ENCODE measurements around the gene ZMIZ1.
A peak's percentile ranks its signal among the peaks of the same experiment; 100 is the strongest.

The ZMIZ1 gene

DNA sequence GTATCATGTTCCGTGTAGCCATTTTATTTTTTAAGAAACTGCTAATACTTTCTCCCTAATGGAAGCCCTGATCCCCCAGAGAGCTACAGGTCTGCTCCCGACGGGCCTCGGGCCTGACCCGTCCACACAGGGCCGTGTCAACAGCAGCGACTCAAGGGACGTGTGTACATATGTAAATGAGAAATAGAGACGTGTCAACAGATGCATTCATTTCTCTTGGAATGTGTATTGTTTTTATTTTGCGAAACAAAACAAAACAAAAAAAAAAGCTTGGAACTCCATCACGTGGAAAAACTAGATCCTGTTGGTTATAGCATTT, 246.8 kb downstream of the ZMIZ1 start:
- Histone ChIP-seq H2AK5ac (ENCODE audit: low read length, severe bottlenecking) (no peak overlapping the region), H3K9ac (ENCODE audit: low read length) (no peak overlapping the region), H3K23ac (ENCODE audit: low read length in 2 of 2) (no peak overlapping the region), H3K14ac (ENCODE audit: low read length in 2 of 2) (no peak overlapping the region), H3K4me2 (ENCODE audit: low read length, poor library complexity, severe bottlenecking) (no peak overlapping the region), H3K27ac (ENCODE audit: low read length, poor library complexity, severe bottlenecking) (no peak overlapping the region), H3K36me3 (ENCODE audit: control insufficient read depth in 1 of 2, insufficient read depth in 2 of 2, low read depth in 1 of 2, low read length in 2 of 2) (peaks cover 54 to 58% of the 10 kb centered on the region in 2 experiments), H3K79me1 (replicated peaks; ENCODE audit: low read length, poor library complexity, severe bottlenecking) (peaks cover 5% of the 10 kb centered on the region), H3K4me1 (ENCODE audit: control insufficient read depth, insufficient read depth, low read depth, low read length) (peaks cover 28% of the 10 kb centered on the region), H2BK15ac (ENCODE audit: low read depth, poor library complexity, severe bottlenecking) (no peak overlapping the region), H4K91ac (ENCODE audit: low read length) (no peak overlapping the region), H4K8ac (ENCODE audit: low read length) (no peak overlapping the region), H3K4ac (ENCODE audit: low read depth in 1 of 2, low read length in 2 of 2) (no peak overlapping the region), H2BK5ac (ENCODE audit: low read depth, low read length, poor library complexity, severe bottlenecking) (no peak overlapping the region), H3K9me3 (ENCODE audit: control insufficient read depth, low read length) (no peaks in the 10 kb centered on the region), H3K4me3 (ENCODE audit: insufficient read depth in 1 of 2, low read depth in 1 of 2, low read length in 2 of 2) (no peak overlapping the region), H3K18ac (ENCODE audit: low read depth in 1 of 2, low read length in 2 of 2) (no peak overlapping the region), H2AFZ (ENCODE audit: low read depth, low read length) (no peak overlapping the region), H2BK12ac (ENCODE audit: low read length in 2 of 2) (no peak overlapping the region), H3K27me3 (ENCODE audit: control insufficient read depth in 1 of 2, insufficient read depth in 1 of 2, low read length in 2 of 2) (no peaks in the 10 kb centered on the region), H2BK120ac (ENCODE audit: low read depth, low read length) (no peak overlapping the region)
- WGBS = 93% methylated on average over 11 of the region's 11 CpGs
- no peak for DNase-seq

DNA sequence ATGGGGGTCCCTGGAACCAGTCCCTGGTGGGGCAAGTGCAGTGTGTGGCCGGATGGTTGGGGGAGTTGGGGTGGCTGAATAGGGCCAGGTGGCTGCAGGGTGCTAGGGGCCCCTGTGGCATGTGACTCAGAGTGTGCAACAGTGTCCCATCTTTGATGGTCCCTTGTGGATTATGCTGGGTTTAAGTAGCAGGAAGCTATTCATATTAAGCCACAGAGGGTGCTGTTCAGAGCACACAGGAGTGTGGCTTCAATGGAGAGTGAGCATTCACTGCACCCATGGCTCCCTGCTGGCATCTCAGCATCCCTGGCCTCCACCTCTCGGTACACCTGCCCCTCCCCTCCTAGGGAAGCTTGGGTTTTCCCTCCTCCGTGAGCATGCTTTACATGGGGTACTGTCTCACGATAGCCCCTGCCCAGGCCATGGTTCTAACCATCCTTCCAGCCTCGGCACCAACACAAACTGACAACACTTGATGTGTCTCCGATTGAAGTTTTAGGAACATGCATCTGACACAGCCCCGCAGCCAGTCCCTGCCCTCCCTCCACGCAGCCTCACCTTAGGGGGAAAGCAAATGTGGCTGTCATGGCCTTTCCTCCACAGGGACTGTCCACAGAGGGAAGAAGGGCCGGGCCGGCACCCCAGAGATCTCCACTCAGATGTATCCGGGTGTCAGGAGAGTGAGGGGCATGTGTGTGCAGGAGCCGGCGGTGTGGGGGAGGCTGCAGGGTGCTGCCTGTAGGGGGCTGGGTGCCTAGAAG, 248.1 kb downstream of the ZMIZ1 start:
- peak overlapping the region; percentile 92 for H2BK120ac ChIP-seq (ENCODE audit: low read depth, low read length)
- peak overlapping the region; percentile 39 for H3K9ac ChIP-seq (ENCODE audit: low read length)
- peak; percentile 39 for DNase-seq
- peaks cover 41 to 46% of the 10 kb centered on the region in 2 experiments for H3K36me3 ChIP-seq (ENCODE audit: control insufficient read depth in 1 of 2, insufficient read depth in 2 of 2, low read depth in 1 of 2, low read length in 2 of 2)
- WGBS = 76% methylated on average over 13 of the region's 13 CpGs
- H4K8ac ChIP-seq (ENCODE audit: low read length) = peak overlapping the region; percentile 20
- peaks cover 2% of the 10 kb centered on the region for H3K79me1 ChIP-seq (replicated peaks; ENCODE audit: low read length, poor library complexity, severe bottlenecking)
- peak overlapping the region; percentile 76 for H2BK15ac ChIP-seq (ENCODE audit: low read depth, poor library complexity, severe bottlenecking)
- no peak overlapping the region for H2AFZ ChIP-seq (ENCODE audit: low read depth, low read length)
- H2BK12ac ChIP-seq (ENCODE audit: low read length in 2 of 2) = peak overlapping the region; percentile 60 to 79
- H3K4me1 ChIP-seq (ENCODE audit: control insufficient read depth, insufficient read depth, low read depth, low read length) = peaks cover 31% of the 10 kb centered on the region
- peak overlapping the region; percentile 90 for H4K91ac ChIP-seq (ENCODE audit: low read length)
- H3K4me3 ChIP-seq (ENCODE audit: insufficient read depth in 1 of 2, low read depth in 1 of 2, low read length in 2 of 2) = no peak overlapping the region
- H3K4me2 ChIP-seq (ENCODE audit: low read length, poor library complexity, severe bottlenecking) = no peak overlapping the region
- no peaks in the 10 kb centered on the region for H3K9me3 ChIP-seq (ENCODE audit: control insufficient read depth, low read length)
- no peak overlapping the region for H2BK5ac ChIP-seq (ENCODE audit: low read depth, low read length, poor library complexity, severe bottlenecking)
- H3K27ac ChIP-seq (ENCODE audit: low read length, poor library complexity, severe bottlenecking) = peak overlapping the region; percentile 58
- H3K27me3 ChIP-seq (ENCODE audit: control insufficient read depth in 1 of 2, insufficient read depth in 1 of 2, low read length in 2 of 2) = no peaks in the 10 kb centered on the region
- no peak overlapping the region for H3K23ac ChIP-seq (ENCODE audit: low read length in 2 of 2)
- H2AK5ac ChIP-seq (ENCODE audit: low read length, severe bottlenecking) = peak overlapping the region; percentile 29
- H3K14ac ChIP-seq (ENCODE audit: low read length in 2 of 2) = peak overlapping the region in 1 of 2 experiments; percentile 73
- H3K4ac ChIP-seq (ENCODE audit: low read depth in 1 of 2, low read length in 2 of 2) = peak overlapping the region; percentile 29 to 54
- peak overlapping the region; percentile 81 to 84 for H3K18ac ChIP-seq (ENCODE audit: low read depth in 1 of 2, low read length in 2 of 2)

DNA sequence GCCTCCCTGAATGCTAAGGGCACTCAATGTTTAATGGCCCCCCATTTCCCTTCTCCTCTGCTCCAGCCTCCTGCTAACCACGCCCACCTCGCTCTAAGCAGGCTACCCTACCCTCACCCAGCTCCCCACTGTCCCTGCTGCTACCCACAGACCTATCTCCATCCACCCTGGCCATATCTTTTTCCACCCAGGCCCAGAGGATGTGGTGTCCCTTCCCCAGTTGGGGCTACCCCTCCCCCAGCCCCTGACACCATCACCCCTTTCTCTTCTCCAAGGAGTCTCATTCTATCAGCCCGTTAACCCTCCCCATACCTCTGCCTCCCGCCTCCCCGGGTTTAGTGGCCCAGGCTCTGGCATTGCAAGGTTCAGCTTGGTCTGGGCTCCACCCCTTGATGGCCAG, 249.6 kb downstream of the ZMIZ1 start:
- Histone ChIP-seq H3K18ac (ENCODE audit: low read depth in 1 of 2, low read length in 2 of 2) (peak overlapping the region; percentile 89 to 96), H3K27me3 (ENCODE audit: control insufficient read depth in 1 of 2, insufficient read depth in 1 of 2, low read length in 2 of 2) (no peaks in the 10 kb centered on the region), H3K4me3 (ENCODE audit: insufficient read depth in 1 of 2, low read depth in 1 of 2, low read length in 2 of 2) (no peak overlapping the region), H3K36me3 (ENCODE audit: control insufficient read depth in 1 of 2, insufficient read depth in 2 of 2, low read depth in 1 of 2, low read length in 2 of 2) (peaks cover 26 to 31% of the 10 kb centered on the region in 2 experiments), H3K23ac (ENCODE audit: low read length in 2 of 2) (no peak overlapping the region), H3K79me1 (replicated peaks; ENCODE audit: low read length, poor library complexity, severe bottlenecking) (no peaks in the 10 kb centered on the region), H2BK5ac (ENCODE audit: low read depth, low read length, poor library complexity, severe bottlenecking) (peak overlapping the region; percentile 51), H2AFZ (ENCODE audit: low read depth, low read length) (no peak overlapping the region), H3K9me3 (ENCODE audit: control insufficient read depth, low read length) (no peaks in the 10 kb centered on the region), H3K4me1 (ENCODE audit: control insufficient read depth, insufficient read depth, low read depth, low read length) (peaks cover 39% of the 10 kb centered on the region), H3K27ac (ENCODE audit: low read length, poor library complexity, severe bottlenecking) (peak overlapping the region; percentile 77), H2BK15ac (ENCODE audit: low read depth, poor library complexity, severe bottlenecking) (peak overlapping the region; percentile 32), H4K91ac (ENCODE audit: low read length) (peak overlapping the region; percentile 98), H2AK5ac (ENCODE audit: low read length, severe bottlenecking) (peak overlapping the region; percentile 84), H3K4me2 (ENCODE audit: low read length, poor library complexity, severe bottlenecking) (no peak overlapping the region), H2BK120ac (ENCODE audit: low read depth, low read length) (peak overlapping the region; percentile 73), H3K4ac (ENCODE audit: low read depth in 1 of 2, low read length in 2 of 2) (peak overlapping the region; percentile 90 to 99), H3K14ac (ENCODE audit: low read length in 2 of 2) (peak overlapping the region in 1 of 2 experiments; percentile 81), H4K8ac (ENCODE audit: low read length) (peak overlapping the region; percentile 92), H3K9ac (ENCODE audit: low read length) (peak overlapping the region; percentile 39), H2BK12ac (ENCODE audit: low read length in 2 of 2) (peak overlapping the region; percentile 87 to 98)
- DNase-seq = no peak
- WGBS = 93% methylated on average over 5 of the region's 5 CpGs

DNA sequence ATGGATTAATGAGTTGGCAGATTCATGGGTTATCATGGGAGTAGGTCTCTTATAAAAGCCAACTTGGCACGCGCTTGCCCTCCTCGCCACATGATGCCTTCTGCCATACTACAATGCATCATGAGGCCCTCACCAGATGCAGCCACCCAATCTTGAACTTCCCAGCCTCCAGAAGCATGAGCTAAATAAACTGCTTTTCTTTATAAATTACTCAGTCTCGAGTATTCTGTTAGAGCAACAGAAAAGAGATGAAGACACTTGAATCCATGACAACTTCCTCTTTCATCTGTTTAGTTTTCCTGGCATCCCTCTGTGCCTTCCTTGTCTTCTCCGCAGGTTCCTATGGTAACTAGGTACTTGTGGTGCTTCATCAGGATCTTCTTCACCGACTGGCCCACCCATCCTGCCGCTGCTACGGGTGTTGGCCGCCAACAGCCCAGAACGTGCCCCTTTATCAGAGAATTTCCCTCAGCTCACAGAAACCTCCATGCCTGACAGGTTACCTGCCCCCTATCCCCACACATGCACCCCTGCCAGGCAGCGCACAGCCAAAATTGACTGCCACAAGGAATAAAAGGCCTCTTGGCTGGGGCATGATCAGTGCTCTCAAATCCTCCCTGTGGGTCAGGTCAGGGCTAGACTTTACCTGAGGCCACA, 250.5 kb downstream of the ZMIZ1 start:
- no peaks in the 10 kb centered on the region for H3K79me1 ChIP-seq (replicated peaks; ENCODE audit: low read length, poor library complexity, severe bottlenecking)
- H3K23ac ChIP-seq (ENCODE audit: low read length in 2 of 2) = no peak overlapping the region
- H3K18ac ChIP-seq (ENCODE audit: low read depth in 1 of 2, low read length in 2 of 2) = no peak overlapping the region
- peaks cover 17 to 23% of the 10 kb centered on the region in 2 experiments for H3K36me3 ChIP-seq (ENCODE audit: control insufficient read depth in 1 of 2, insufficient read depth in 2 of 2, low read depth in 1 of 2, low read length in 2 of 2)
- H2AFZ ChIP-seq (ENCODE audit: low read depth, low read length) = no peak overlapping the region
- H2BK120ac ChIP-seq (ENCODE audit: low read depth, low read length) = no peak overlapping the region
- no peak overlapping the region for H3K4me3 ChIP-seq (ENCODE audit: insufficient read depth in 1 of 2, low read depth in 1 of 2, low read length in 2 of 2)
- no peak overlapping the region for H3K4ac ChIP-seq (ENCODE audit: low read depth in 1 of 2, low read length in 2 of 2)
- H3K14ac ChIP-seq (ENCODE audit: low read length in 2 of 2) = no peak overlapping the region
- no peak overlapping the region for H4K91ac ChIP-seq (ENCODE audit: low read length)
- H3K9me3 ChIP-seq (ENCODE audit: control insufficient read depth, low read length) = no peaks in the 10 kb centered on the region
- no peak overlapping the region for H3K4me2 ChIP-seq (ENCODE audit: low read length, poor library complexity, severe bottlenecking)
- no peak overlapping the region for H2AK5ac ChIP-seq (ENCODE audit: low read length, severe bottlenecking)
- H2BK12ac ChIP-seq (ENCODE audit: low read length in 2 of 2) = peak overlapping the region in 1 of 2 experiments; percentile 45
- no peak overlapping the region for H2BK15ac ChIP-seq (ENCODE audit: low read depth, poor library complexity, severe bottlenecking)
- 89% methylated on average over 11 of the region's 11 CpGs for WGBS
- H3K27me3 ChIP-seq (ENCODE audit: control insufficient read depth in 1 of 2, insufficient read depth in 1 of 2, low read length in 2 of 2) = no peaks in the 10 kb centered on the region
- no peak overlapping the region for H4K8ac ChIP-seq (ENCODE audit: low read length)
- peaks cover 35% of the 10 kb centered on the region for H3K4me1 ChIP-seq (ENCODE audit: control insufficient read depth, insufficient read depth, low read depth, low read length)
- no peak for DNase-seq
- no peak overlapping the region for H3K27ac ChIP-seq (ENCODE audit: low read length, poor library complexity, severe bottlenecking)
- H3K9ac ChIP-seq (ENCODE audit: low read length) = no peak overlapping the region
- no peak overlapping the region for H2BK5ac ChIP-seq (ENCODE audit: low read depth, low read length, poor library complexity, severe bottlenecking)

Measured in mesenchymal stem cell (in vitro differentiated cells and primary cell).